Activated naive CD8-positive, alpha-beta T cell treated with anti-CD3 and anti-CD28 coated beads, Interleukin-2, amount 50 U/mL, for 24 hours (primary cell): ENCODE measurements around the gene VGF.
A peak's percentile ranks its signal among the peaks of the same experiment; 100 is the strongest.

Source experiments
- ATAC-seq: fragments of 150-1000 bp; cut with Tn5 transposase; one replicate; pipeline ENCODE4 v1.10.0; 2021
- DNase-seq: peaks from one replicate; pipeline ENCODE4 v3.0.0; 2021
- H3K27ac Mint-ChIP-seq: one replicate; pipeline ENCODE4 v1.8.0; 2021; ENCODE audit warnings: mild to moderate bottlenecking, mixed read lengths
- H3K27me3 Mint-ChIP-seq: one replicate; pipeline ENCODE4 v1.8.0; 2021; ENCODE audit warnings: mixed read lengths
- H3K36me3 Mint-ChIP-seq: one replicate; pipeline ENCODE4 v1.8.0; 2021; ENCODE audit warnings: low read depth, mixed read lengths
- H3K4me1 Mint-ChIP-seq: one replicate; pipeline ENCODE4 v1.8.0; 2021; ENCODE audit warnings: mixed read lengths
- H3K4me3 Mint-ChIP-seq: one replicate; pipeline ENCODE4 v1.8.0; 2021; ENCODE audit warnings: mild to moderate bottlenecking, moderate library complexity, mixed read lengths
- H3K9me3 Mint-ChIP-seq: one replicate; pipeline ENCODE4 v1.8.0; 2021; ENCODE audit warnings: mixed read lengths

VGF gene

GRCh38 chr7:101172854-101173751 lies 7.7 kb upstream of the VGF start:
- peak; percentile 41 for ATAC-seq
- H3K27me3 Mint-ChIP-seq: peaks cover 88% of the 10 kb centered on the region
- H3K4me1 Mint-ChIP-seq: peaks cover 51% of the 10 kb centered on the region
- peak overlapping the region; percentile 17 for H3K4me3 Mint-ChIP-seq
- peak; percentile 31 for DNase-seq
- H3K36me3 Mint-ChIP-seq: peaks cover 2% of the 10 kb centered on the region
- H3K9me3 Mint-ChIP-seq: no peaks in the 10 kb centered on the region
- H3K27ac Mint-ChIP-seq: no peak overlapping the region

GRCh38 chr7:101172005-101172853 lies 6.9 kb upstream of the VGF start:
- ATAC-seq (no peak), DNase-seq (no peak)
- H3K4me1 Mint-ChIP-seq: peaks cover 56% of the 10 kb centered on the region
- H3K9me3 Mint-ChIP-seq: no peaks in the 10 kb centered on the region
- peaks cover 88% of the 10 kb centered on the region for H3K27me3 Mint-ChIP-seq
- H3K27ac Mint-ChIP-seq: no peak overlapping the region
- no peak overlapping the region for H3K4me3 Mint-ChIP-seq
- H3K36me3 Mint-ChIP-seq: peaks cover 2% of the 10 kb centered on the region

GRCh38 chr7:101171442-101171837 lies 6.1 kb upstream of the VGF start:
- peaks cover 86% of the 10 kb centered on the region for H3K27me3 Mint-ChIP-seq
- no peaks in the 10 kb centered on the region for H3K9me3 Mint-ChIP-seq
- no peak for DNase-seq
- no peak overlapping the region for H3K4me3 Mint-ChIP-seq
- H3K27ac Mint-ChIP-seq: no peak overlapping the region
- no peak for ATAC-seq
- H3K36me3 Mint-ChIP-seq: peaks cover 2% of the 10 kb centered on the region
- peaks cover 61% of the 10 kb centered on the region for H3K4me1 Mint-ChIP-seq

GRCh38 chr7:101170617-101171441 lies 5.5 kb upstream of the VGF start:
- Mint-ChIP-seq H3K4me1 (peaks cover 67% of the 10 kb centered on the region), H3K9me3 (no peaks in the 10 kb centered on the region), H3K36me3 (peaks cover 2% of the 10 kb centered on the region), H3K27me3 (peaks cover 86% of the 10 kb centered on the region), H3K27ac (no peak overlapping the region), H3K4me3 (no peak overlapping the region)
- ATAC-seq: no peak
- no peak for DNase-seq

GRCh38 chr7:101169838-101170551 lies 4.6 kb upstream of the VGF start:
- DNase-seq (peak; percentile 90), ATAC-seq (peak; percentile 22)
- Mint-ChIP-seq H3K36me3 (peaks cover 2% of the 10 kb centered on the region), H3K9me3 (no peaks in the 10 kb centered on the region), H3K27me3 (peaks cover 86% of the 10 kb centered on the region), H3K4me1 (peaks cover 75% of the 10 kb centered on the region), H3K27ac (no peak overlapping the region), H3K4me3 (peak overlapping the region; percentile 40)

- peaks cover 83% of the 10 kb centered on the region for H3K27me3 Mint-ChIP-seq
- peak overlapping the region; percentile 40 for H3K4me3 Mint-ChIP-seq
- DNase-seq (no peak), ATAC-seq (no peak)
- H3K36me3 Mint-ChIP-seq: peaks cover 2% of the 10 kb centered on the region
- H3K27ac Mint-ChIP-seq: no peak overlapping the region
- no peaks in the 10 kb centered on the region for H3K9me3 Mint-ChIP-seq
- H3K4me1 Mint-ChIP-seq: peaks cover 79% of the 10 kb centered on the region
Measured at GRCh38 chr7:101169110-101169837, 3.9 kb upstream of the VGF start.

GRCh38 chr7:101168412-101169049 lies 3.2 kb upstream of the VGF start:
- H3K27me3 Mint-ChIP-seq: peaks cover 78% of the 10 kb centered on the region
- no peak for DNase-seq
- no peaks in the 10 kb centered on the region for H3K9me3 Mint-ChIP-seq
- no peak overlapping the region for H3K27ac Mint-ChIP-seq
- ATAC-seq: no peak
- no peak overlapping the region for H3K4me3 Mint-ChIP-seq
- peaks cover 2% of the 10 kb centered on the region for H3K36me3 Mint-ChIP-seq
- H3K4me1 Mint-ChIP-seq: peaks cover 74% of the 10 kb centered on the region

GRCh38 chr7:101167645-101168411 lies 2.5 kb upstream of the VGF start:
- H3K27ac Mint-ChIP-seq: no peak overlapping the region
- no peak overlapping the region for H3K4me3 Mint-ChIP-seq
- H3K27me3 Mint-ChIP-seq: peaks cover 74% of the 10 kb centered on the region

GRCh38 chr7:101166909-101167644 lies 1.7 kb upstream of the VGF start:
- Mint-ChIP-seq H3K36me3 (peaks cover 2% of the 10 kb centered on the region), H3K4me1 (peaks cover 74% of the 10 kb centered on the region), H3K4me3 (no peak overlapping the region), H3K27me3 (peaks cover 75% of the 10 kb centered on the region), H3K27ac (no peak overlapping the region), H3K9me3 (no peaks in the 10 kb centered on the region)
- no peak for DNase-seq
- no peak for ATAC-seq

More at GRCh38 chr7:101167645-101168411, 2.5 kb upstream of the VGF start:
- DNase-seq (no peak), ATAC-seq (no peak)
- peaks cover 2% of the 10 kb centered on the region for H3K36me3 Mint-ChIP-seq
- H3K9me3 Mint-ChIP-seq: no peaks in the 10 kb centered on the region
- H3K4me1 Mint-ChIP-seq: peaks cover 72% of the 10 kb centered on the region

- H3K4me3 Mint-ChIP-seq: no peak overlapping the region
- H3K27ac Mint-ChIP-seq: no peak overlapping the region
- H3K4me1 Mint-ChIP-seq: peaks cover 70% of the 10 kb centered on the region
- DNase-seq (no peak), ATAC-seq (no peak)
- peaks cover 2% of the 10 kb centered on the region for H3K36me3 Mint-ChIP-seq
- H3K27me3 Mint-ChIP-seq: peaks cover 70% of the 10 kb centered on the region
- no peaks in the 10 kb centered on the region for H3K9me3 Mint-ChIP-seq
Measured at GRCh38 chr7:101166648-101166908, 1.2 kb upstream of the VGF start.

- no peak for ATAC-seq
- Mint-ChIP-seq H3K9me3 (no peaks in the 10 kb centered on the region), H3K27ac (peak overlapping the region; percentile 80), H3K4me1 (peaks cover 65% of the 10 kb centered on the region), H3K4me3 (peak overlapping the region; percentile 75), H3K27me3 (peaks cover 69% of the 10 kb centered on the region), H3K36me3 (peaks cover 2% of the 10 kb centered on the region)
- no peak for DNase-seq
Measured at GRCh38 chr7:101165958-101166647, 734 bp upstream of the VGF start.
